Measurements from ENCODE around the gene NPFFR2.
"Not testable (repeated sequence)": the region's sequence is repeated elsewhere in the genome, so short reads cannot be mapped to it uniquely, and the experiment has no call there.

The NPFFR2 gene

DNA sequence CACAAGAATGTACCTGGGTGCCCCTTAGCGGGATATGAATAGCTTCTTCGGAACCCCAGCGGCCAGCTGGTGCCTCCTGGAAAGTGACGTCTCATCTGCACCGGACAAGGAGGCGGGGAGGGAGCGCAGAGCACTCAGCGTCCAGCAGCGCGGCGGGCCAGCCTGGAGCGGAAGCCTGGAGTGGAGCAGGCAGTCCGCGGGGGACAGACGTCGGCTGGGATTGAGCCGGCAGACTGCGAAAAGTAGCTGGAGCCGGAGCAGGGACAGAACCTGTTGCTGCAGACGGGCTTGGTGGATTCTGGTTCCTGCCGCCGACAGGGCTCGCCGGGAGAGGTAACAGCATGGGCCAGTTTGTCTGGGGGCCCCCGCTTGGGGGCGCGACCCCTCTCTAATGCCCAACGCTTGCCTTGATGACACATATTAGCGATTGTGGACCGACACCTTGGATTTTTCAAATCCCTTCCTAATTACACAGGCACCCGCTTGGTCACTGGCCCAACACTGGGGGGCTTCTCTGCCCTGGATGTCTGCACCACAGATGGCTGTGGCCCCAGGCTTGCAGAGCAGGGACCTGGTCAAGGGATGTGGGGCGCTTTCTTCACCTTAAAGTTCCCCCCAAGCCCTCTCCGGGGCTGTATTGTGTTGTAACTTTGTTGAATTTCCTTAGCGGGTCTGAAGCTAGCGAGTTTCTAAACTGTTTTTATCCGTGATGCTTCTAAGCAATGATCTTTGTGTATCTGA lies at the start of gene NPFFR2:
NPFFR2 (plus strand) TSS at position 133 of the 741 bp plus-strand sequence. CDS start 96,592 bp downstream, outside the sequence.
- DNase-seq, result no peak

DNA sequence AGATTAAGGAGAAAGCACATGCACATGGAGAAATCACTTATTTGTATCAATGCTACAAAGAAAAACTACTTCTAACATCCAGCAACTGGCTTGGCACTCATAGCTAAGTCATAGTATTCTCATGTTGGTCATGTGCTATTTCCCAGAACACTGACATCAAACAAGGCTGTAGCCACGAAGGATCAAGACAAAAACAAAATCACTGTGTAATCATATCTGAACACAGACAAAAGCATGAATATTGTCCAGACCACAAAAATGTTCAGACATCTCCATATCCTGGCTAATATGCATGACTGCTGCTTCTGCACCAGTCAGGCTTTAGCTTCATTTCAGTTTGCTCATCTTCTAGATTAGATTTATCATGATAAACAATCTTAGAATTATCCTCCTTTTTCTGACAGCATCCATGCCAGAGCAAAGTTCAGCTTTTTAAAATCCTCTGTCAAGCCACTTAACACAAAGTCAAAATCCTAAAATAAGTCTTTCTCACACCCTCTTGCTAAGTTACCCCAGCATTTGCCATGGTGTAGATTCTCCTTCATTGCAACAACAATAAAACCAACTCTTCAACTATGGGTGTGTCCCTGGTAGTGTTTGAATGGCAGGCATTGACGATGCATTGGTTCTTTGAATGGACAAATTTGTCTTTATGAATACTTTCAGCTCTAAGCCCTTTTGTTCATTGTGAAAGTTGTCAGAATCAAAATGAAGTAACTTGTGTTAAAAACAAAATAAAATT lies 39.1 kb upstream of the NPFFR2 start:
- no peak for DNase-seq

GRCh38 chr4:71994559-71994958 lies 37.2 kb upstream of the NPFFR2 start:
- no peak for DNase-seq

GRCh38 chr4:71995297-71995696 lies 36.5 kb upstream of the NPFFR2 start:
- DNase-seq, result no peak

- no peak for DNase-seq
These were observed 25.2 kb upstream of the NPFFR2 start for GRCh38 chr4:72006586-72006985.

GRCh38 chr4:72011906-72012305 lies 19.9 kb upstream of the NPFFR2 start:
- DNase-seq, result no peak

DNA sequence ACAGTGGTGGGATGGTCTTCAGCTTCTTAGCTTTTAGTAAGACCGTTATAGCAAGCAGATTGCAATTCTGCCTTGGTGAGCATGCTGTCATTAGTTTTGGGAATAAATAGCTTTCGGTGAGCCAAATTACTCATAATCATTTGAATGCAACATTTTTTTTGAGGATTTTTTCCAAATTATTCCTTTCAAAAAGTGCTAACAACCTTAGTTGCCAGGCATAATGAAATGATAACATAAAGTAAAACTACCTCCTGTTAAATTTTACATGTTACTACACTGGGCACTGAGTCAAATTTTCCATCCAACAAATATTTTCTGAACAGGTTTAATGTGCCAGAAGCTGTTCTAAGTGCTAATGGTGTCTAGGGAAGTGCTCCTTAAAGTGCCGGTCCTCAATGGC lies 15.8 kb upstream of the NPFFR2 start:
- DNase-seq, result no peak

GRCh38 chr4:72019688-72020087 lies 12.1 kb upstream of the NPFFR2 start:
- DNase-seq, result no peak

- DNase-seq, result no peak
These were observed 9.2 kb upstream of the NPFFR2 start for GRCh38 chr4:72022553-72022952.

DNA sequence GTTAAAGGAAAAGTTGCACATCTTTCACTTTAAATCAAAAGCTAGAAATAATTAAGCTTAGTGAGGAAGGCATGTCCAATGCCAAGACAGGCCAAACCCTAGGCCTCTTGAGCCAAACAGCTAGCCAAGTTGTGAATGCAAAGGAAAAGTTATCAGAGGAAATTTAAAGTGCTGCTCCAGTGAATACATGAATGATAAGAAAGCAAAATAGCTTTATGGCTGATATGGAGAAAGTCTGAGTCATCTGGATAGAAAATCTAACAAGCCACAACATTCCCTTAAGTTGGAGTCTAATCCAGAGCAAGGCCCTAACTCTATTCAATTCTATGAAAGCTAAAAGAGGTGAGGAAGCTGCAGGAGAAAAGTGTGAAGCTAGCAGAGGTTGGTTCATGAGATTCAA lies 23.8 kb downstream of the NPFFR2 start:
- DNase-seq, result no peak

- DNase-seq, result no peak
These were observed 31.9 kb downstream of the NPFFR2 start for GRCh38 chr4:72063726-72064125.

DNA sequence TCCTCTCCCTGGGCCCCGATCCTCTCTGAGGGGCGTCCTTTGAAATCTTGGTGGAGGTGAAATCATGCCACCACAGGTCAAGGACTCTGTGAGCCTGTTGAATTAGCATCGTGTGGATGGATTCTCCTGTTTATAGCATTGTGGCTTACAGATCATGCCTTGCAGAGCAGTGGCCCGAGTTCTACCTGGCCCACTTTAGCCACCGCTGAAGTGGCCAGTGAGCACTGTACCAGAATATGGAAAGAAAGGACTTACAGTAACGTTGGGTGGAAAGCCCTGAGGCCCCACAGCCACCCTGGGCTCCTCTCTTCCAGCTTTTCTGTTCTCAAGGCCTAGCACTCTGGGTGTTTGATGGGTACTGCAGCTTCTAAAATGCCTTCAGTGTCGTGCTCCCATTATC lies 35.3 kb downstream of the NPFFR2 start:
- no peak for DNase-seq

GRCh38 chr4:72073816-72074215 lies 42.0 kb downstream of the NPFFR2 start:
- no peak for DNase-seq

DNA sequence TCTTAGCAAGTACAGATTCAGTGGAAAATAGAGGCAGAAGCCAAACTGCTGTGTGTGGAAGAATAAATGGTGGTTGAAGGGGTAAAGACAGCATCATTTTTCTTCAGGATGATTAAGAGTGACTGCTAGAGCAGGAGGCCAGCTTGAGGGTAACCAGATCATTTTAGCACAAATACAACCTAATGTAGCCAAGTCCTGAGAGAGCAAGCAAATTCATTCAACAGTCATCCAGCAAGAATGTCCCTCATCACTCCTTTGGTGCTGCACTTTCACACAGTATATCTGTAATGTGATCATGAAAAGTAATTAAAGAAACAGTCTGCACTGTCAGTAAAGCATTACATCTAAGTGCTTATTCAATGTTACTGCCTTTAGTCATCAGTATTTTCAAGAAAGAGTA lies 44.8 kb downstream of the NPFFR2 start:
- no peak for DNase-seq

DNA sequence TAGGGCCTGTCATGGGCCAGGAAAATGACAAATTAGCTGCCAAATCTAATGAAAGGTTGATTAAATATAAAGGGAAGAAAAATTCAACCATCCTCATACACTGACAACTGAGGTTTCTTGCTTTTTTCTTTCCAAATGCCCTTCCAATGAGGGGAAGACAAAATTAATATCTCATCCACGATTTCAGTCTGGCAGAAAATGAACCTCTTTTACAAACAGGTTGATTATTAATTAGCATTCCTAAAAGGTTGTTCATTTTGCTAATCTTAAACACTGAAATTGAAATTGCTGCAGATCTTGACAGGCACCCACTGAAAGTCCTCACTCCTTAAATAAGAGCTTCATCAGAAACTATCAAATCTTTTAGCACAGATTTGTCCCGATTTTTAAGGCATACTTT lies 45.5 kb downstream of the NPFFR2 start:
- DNase-seq, result no peak

DNA sequence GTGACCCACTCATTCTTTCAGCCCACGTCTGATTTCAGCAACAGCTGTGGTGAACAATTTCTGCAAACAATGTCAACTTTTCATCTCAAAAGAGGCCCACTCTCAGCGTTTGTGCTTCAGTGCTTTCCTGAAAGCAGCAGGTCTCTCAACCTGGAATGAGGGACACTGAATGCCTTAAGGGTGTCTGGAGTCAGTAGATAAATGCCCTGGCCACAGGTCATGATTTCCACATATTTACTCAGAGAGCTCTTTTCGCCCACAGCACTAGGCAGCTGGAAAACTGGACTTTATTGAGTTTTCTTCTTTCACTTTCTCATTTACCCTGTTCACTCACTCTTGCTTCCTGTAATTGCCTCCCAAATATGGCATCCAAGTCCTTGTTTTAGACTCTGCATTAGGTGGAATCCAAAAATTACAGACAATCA lies 52.8 kb downstream of the NPFFR2 start:
- no peak for DNase-seq

DNA sequence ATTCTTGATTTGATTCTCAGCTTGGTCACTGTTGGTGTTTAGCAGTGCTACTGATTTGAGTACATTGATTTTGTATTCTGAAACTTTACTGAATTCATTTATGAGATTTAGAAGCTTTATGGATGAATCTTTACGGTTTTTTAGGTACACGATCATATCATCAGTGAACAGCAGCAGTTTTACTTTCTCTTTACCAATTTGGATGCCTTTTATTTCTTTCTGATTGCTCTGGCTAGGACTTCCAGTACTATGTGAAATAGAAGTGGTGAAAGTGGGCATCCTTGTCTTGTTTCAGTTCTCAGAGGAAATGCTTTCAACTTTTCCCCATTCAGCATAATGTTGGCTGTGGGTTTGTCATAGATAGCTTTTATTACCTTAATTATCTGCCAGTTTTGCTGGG lies 58.8 kb downstream of the NPFFR2 start:
- DNase-seq, result not testable (repeated sequence)

- no peak for DNase-seq
These were observed 62.4 kb downstream of the NPFFR2 start for GRCh38 chr4:72094059-72094797.

- no peak for DNase-seq
These were observed 75.7 kb downstream of the NPFFR2 start for GRCh38 chr4:72107456-72107855.

GRCh38 chr4:72109364-72109763 lies 77.6 kb downstream of the NPFFR2 start:
- no peak for DNase-seq

DNA sequence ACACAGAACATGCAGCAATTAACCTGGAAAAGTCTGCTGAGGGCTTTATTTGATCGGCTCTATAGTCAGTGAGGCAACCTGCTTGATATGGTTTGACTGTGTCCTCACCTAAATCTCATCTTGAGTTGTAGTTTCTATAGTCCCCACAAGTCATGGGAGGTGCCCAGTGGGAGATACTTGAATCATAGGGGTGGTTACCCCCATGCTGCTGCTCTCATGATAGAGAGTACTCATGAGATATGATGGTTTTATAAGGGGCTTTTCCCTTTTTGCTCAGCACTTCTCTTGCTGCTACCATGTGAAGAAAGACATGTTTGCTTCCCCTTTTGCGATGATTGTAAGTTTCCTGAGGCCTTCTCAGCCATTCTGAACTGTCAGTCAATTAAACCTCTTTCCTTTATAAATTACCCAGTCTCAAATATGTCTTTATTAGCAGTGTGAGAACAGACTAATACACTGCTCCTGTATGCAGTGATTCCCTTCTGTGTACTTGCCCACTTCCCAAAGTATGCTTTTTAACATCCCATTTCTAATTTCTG lies 78.2 kb downstream of the NPFFR2 start:
- DNase-seq, result no peak

- DNase-seq, result no peak
These were observed 79.1 kb downstream of the NPFFR2 start for GRCh38 chr4:72110886-72111285.

DNA sequence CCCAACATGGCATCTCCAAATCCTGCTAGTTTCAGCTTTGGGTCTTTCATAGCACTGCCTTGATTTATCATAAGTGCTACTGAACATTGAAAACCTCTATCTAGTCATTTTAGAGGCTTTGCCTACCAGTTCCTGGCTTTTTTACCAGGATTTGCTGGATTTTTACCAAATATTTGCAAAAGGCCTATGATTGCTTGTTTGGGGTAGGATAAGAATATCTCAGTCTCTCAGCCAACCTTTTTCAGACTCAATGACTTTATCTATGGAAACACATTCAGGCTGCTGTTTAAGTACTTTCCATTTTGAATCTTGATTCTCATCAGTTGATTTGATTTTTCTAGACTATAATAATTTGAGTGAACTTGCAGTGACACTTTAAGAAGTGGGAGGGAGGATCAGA lies 80.1 kb downstream of the NPFFR2 start:
- no peak for DNase-seq
